Uterus (tissue), 2 donors: ENCODE data around the gene CCNF.

Experiments
- POLR2A ChIP-seq, 2 donors: fragments of 450-650 bp; IDR thresholded peaks; one replicate each; pipeline ENCODE4 v1.6.1; 2016; ENCODE audit warnings: antibody characterized with exemption in 2 of 2, mild to moderate bottlenecking in 1 of 2, moderate library complexity in 1 of 2
- TF ChIP-seq, protein P1 (sequence below), 4 experiments: fragments of 200-600 bp in 2 of 4; fragments of 450-650 bp in 2 of 4; sonication (generic) in 2 of 4; IDR thresholded peaks; one replicate each; pipeline ENCODE4 v1.5.1; 2016 to 2019; ENCODE audit warnings: antibody characterized with exemption in 4 of 4, mild to moderate bottlenecking in 2 of 4, moderate library complexity in 1 of 4

DNA sequence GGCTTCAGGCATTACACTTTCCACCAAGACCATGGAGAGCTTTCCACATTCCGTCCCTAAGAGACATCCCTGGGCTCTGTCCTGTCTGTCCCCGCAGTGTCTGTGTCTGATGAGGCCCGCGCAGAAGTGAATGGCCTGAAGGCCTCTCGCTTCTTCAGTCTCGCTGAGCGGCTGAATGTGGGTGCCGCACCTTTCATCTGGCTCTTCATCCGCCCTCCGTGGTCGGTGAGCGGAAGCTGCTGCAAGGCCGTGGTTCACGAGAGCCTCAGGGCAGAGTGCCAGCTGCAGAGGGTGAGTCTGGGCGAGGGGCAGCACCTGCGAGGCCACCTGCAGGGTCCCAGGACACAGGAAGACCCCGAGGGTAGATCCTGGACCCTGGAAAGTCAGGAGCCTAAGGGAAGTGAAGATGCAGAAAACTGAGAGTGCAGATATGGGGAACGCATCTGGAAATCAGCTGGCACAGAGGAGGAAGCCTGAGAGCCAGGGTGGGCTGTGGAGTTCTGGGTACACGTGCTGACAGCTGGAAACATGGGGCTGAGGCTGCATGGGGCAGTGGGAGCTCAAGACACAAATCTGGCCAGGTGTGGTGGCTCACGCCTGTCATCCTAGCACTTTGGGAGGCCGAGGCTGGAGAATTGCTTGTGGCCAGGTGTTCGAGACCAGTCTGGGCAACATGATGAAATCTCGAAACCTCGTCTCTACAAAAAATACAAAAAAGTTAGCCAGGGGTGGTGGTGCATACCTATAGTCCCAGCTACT is 8.0 kb downstream of the CCNF start:
- TF ChIP-seq, protein P1, sequence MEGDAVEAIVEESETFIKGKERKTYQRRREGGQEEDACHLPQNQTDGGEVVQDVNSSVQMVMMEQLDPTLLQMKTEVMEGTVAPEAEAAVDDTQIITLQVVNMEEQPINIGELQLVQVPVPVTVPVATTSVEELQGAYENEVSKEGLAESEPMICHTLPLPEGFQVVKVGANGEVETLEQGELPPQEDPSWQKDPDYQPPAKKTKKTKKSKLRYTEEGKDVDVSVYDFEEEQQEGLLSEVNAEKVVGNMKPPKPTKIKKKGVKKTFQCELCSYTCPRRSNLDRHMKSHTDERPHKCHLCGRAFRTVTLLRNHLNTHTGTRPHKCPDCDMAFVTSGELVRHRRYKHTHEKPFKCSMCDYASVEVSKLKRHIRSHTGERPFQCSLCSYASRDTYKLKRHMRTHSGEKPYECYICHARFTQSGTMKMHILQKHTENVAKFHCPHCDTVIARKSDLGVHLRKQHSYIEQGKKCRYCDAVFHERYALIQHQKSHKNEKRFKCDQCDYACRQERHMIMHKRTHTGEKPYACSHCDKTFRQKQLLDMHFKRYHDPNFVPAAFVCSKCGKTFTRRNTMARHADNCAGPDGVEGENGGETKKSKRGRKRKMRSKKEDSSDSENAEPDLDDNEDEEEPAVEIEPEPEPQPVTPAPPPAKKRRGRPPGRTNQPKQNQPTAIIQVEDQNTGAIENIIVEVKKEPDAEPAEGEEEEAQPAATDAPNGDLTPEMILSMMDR (IDR thresholded peaks at IDR 0.05) = no peak
- TF ChIP-seq POLR2A (IDR thresholded peaks at IDR 0.05) = no peak
